GM12872 (cell line): Measurements from ENCODE around the gene NRIP2.

ENCODE experiments used
- CTCF ChIP-seq: IDR thresholded peaks from 3 replicates; pipeline ENCODE4 v1.5.1; 2011; ENCODE audit warnings: low read depth, mild to moderate bottlenecking, low read length, moderate library complexity; ENCODE audit not compliant: insufficient read depth

Gene NRIP2

GRCh38 chr12:2779281-2779680, 55.6 kb downstream of the NRIP2 start:
- no peak for TF ChIP-seq CTCF

GRCh38 chr12:2776129-2776806, 58.6 kb downstream of the NRIP2 start:
- TF ChIP-seq CTCF, result no peak

GRCh38 chr12:2775431-2775830, 59.4 kb downstream of the NRIP2 start:
- no peak for TF ChIP-seq CTCF
